GM21619 (cell line): ENCODE measurements around the gene HTRA2.
"Not testable (repeated sequence)": the region's sequence is repeated elsewhere in the genome, so short reads cannot be mapped to it uniquely, and the experiment has no call there.

Experiments
- ATAC-seq: cut with Tn5 transposase; IDR thresholded peaks from one replicate; pipeline ENCODE4 v1.9.1; 2021; ENCODE audit not compliant: unreplicated experiment

The HTRA2 gene

DNA sequence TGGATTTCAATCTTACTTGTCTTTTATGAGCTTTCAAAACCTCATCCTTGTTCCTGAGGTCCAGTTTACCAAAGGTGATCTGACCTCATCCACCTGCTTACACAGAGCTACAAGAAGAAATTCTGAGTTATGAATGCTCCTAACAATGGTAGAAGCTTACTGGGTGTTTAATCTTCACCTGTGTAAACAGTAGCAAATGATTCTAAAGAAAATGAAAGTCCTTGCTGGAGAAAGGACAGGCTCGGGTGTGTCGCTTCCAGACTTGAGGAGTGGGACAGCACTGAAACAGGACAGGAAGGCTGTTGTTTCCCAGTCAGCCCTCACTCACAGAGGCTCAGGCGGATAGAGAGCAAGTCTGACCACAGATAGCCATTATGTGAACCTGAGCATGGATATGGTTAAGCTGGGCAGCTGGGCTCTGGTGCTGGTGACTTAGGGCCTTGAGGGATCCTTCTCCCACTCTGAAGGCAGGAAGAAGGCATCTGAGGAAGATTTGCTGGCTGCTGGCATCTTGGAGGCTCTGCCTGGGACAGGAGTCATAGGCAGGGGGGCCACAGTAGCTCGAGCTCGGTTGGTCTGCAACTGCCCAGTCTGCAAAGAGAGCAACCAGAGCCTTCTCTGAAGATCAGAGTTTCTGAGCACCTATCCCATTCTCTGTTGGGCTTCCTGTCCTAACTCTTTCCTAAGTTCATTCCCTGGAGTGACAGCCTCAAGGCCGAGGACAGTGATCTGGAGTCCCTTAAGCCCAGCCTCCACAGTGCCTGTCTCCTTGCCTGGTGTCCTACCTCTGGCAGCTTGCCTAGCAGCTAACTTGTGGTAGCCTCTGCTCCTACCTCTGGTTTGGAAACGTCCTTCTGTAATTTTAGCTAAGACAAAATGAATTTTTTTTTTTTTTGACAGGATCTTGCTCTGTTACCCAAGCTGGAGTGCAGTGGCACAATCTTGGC lies 28.8 kb downstream of the HTRA2 start:
- no peak for ATAC-seq

DNA sequence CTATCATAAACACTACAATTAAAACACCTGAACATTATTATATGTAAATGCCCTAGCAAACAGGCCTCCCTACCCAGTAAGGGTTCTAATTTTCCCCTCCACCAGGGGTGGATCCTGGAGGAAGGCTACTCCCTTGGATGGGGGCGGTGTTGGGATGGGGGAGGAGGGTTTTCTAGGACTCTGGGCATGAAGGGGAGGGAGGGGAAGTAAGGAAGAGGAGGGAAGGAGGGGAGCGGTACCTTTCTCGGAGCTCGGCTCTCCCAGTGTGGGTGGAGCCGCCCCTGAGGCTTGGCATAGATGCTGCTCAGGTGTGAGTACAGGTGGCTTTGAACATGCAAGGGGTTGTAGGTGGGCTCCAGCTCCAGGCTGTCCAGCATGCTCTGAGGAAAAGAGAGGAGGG lies 30.2 kb downstream of the HTRA2 start:
- ATAC-seq = no peak

DNA sequence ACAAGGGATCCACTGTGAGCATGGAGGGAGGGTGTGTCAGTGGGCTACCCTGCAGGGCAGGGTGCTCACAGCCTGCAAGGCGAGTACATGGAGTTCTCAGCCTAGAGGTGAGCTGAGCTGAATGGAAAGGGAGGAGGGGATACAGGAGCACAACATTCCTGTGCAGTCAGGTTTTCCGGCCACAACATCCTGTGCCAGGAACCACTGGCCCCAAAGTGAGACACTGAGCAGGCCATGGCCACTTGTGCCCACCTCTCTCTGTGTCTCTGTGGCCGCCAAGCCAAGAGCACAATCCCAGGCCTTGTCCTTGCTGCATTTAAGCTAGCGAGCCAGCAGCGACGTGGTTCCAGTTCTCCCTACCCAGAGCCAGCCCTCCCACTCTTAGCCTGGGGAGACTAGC lies 30.9 kb downstream of the HTRA2 start:
- no peak for ATAC-seq

DNA sequence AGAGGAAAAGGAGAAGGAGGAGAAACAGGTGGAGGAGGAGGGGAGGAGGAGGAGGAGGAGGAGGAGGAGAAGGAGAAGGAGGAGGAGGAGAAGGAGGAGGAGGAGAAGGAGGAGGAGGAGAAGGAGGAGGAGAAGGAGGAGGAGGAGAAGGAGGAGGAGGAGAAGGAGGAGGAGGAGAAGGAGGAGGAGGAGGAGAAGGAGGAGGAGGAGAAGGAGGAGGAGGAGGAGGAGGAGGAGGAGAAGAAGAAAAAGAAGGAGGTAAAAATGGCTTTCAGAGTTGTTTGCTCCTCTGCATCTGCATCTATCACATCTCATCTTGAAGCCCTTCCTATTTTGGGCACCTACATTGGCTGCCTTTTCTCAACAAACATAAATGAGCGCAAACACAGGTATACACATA lies 31.3 kb downstream of the HTRA2 start:
- ATAC-seq = not testable (repeated sequence)

DNA sequence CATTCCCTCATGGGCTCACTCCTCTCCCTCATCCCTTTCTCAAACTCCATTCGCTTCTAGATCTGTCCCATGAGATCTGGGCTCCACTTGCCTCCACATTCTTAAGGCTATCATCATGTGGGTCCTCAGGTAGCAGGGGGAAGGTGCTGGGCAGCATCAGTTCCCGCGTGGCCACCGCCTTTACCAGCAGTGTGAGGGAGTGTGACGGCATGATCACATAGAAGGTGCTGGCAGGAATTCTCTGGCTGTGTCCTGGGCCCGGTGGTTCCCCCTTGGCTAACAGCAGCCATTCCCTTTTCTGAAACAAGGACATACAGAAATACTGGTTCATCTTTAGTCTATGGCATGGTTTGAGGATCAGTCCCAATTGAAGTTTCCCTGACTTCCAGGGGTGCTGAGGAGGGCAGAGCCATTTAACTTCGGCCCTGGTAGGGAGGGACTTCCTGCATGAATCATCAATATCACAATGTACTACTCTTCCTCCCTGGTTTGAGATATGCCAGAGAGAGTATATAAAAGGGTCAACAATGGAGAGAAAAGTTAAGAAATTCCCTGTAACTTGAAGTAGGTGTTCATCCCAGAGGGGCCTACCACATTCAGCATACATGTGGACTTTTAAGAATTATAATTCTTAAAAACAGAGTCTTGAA lies 32.5 kb downstream of the HTRA2 start:
- no peak for ATAC-seq

DNA sequence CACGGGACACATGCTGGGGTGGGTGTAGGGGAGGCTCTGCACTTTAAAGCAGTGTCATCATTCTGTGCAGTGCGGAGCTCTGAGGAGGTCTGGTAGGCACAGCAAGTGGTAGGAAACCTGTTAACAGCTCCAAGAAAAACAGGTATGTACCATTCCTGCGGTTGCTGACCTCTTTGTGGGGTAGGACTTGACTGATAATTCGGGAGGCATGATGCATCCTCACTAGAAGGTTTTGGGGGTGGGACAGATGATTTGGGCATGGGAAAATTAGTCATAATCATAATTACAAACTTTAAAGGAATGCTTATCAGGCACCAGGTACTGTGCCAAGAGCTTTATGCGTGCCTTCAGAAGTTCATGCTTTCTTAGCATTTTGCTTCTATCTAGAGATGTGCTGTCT lies 34.5 kb downstream of the HTRA2 start:
- no peak for ATAC-seq

DNA sequence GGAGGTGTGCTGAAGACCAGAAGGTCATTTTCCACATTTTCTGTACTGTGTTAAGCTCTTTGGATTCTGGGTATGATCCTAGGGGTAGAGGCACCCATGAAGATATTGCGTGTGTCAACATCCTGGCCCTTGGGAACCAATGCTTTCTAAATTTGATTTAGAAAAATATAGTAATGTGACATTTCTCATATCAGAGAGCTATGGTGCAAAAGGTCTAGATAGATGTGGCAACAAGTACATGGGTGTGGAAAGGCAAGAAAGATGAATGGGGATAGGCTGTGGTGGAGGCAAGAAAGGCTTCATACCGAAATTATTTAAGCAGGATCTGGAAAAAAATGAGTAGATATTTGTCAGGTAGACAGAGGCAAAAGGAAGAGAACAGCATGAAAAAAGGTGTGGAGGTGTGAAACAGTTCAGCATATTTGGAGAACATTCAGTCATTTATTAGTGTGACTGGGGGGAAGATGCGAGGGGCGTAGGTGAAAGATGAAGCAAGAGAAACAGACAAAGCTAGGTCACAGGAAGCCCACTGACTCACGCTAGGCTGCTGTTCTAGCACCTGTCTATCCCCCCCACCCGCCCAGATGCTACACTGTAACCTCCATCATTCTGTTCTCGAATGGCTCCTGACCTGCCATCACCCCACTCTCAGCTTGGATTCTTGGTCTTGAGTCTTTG lies 36.5 kb downstream of the HTRA2 start:
- ATAC-seq = no peak

DNA sequence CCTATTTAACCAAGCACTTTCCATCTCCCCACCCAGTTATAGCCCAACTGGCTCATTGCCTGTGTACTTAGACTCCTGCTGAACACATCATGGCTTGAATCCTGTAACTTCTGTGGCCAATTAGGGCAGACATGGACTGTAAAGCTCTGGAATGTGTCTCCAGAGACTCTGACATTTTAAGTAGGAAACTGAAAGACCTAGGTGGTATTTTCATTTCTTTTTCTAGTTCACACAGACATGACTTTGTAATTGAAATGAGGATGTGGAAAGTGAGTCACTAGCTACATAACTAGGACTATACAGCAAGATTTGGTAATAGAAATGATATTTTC lies 37.0 kb downstream of the HTRA2 start:
- no peak for ATAC-seq

DNA sequence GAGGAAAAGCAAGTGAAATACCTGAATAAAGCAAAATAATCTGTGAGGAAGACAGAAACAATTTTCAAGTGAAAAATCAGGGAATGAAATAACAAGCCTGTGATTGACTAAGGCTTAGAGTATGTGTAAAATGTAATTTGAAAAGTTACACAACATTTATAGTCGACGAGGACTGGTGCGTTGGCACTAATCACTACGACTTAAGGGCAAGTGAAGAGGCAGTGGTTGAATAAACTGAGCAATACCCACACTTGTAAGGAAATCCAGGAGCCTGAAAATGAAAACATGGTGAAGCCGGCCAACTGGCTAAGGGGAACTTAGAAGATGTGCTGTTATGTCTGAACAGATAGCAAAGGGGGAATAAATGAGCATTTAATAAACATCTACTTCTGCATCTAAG lies 38.1 kb downstream of the HTRA2 start:
- no peak for ATAC-seq

DNA sequence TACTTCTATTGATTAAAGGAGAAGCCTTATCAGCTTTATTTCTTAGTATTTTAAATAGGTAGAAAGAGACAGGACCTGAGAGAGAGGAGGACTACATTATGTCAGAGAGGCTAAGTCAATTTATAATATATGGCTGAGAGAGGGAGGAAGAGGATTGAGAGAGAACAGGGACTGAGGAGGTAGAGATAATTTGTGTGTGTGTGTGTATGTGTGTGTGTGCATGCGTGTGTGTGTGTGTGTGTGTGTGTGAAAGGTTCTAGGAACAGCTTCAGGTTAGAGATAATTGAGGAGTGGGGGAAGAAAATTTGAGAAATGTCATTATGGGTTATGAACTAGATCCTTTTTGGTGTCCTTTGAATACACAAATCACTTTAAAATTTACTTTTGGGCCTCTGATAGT lies 40.0 kb downstream of the HTRA2 start:
- ATAC-seq = no peak

DNA sequence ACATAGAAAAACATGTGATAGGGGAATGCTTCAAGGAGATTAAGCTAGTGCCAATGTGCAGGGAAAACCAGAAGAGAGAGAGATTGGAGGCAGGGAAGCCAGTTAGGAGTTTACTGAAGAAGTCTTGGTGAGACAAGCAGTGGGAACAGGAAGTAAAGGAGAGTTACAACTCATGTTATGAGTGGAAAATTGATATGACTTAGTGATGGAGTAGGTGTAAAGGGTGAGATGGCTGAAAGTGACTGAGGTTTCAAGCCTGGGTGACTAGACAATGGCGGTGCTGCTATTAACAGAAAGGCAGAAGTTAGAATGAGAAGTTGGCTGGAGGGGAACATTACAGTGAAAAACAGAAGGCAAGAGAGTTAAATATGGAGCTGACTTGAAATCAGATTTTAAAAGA lies 41.3 kb downstream of the HTRA2 start:
- ATAC-seq = peak; percentile 65

DNA sequence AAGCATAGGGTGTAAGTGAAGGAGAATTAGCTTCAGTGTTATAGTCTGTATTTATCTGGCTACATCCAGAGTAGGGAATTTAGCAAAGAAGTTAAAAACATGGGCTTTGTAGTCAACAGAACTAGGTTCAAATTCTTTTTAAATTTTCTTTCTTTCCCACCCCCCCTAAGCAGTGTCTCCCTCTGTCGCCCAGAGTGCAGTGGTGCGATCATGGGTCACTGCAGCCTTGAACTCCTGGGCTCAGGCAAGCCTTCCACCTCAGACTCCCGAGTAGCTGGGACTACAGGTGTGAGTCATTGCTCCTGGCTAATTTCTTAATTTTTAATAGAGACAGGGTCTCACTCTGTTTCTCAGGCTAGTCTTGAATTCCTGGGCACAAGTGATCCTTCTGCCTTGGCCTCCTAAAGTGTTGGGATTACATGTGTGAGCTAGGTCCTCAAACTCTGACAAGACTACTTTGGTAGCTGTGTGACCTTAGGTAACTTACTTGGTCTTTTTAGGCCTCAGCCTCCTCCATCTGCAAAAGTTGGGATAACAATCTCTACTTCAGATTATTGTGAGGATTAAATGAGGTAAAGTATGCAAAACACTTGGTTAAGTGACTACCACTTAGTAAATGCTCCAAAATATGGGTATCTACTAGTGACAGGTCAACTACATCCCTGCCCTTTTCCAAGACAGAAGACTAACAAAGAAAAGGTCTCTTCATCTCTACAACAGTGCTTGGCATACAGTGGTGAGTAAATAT lies 42.6 kb downstream of the HTRA2 start:
- no peak for ATAC-seq

DNA sequence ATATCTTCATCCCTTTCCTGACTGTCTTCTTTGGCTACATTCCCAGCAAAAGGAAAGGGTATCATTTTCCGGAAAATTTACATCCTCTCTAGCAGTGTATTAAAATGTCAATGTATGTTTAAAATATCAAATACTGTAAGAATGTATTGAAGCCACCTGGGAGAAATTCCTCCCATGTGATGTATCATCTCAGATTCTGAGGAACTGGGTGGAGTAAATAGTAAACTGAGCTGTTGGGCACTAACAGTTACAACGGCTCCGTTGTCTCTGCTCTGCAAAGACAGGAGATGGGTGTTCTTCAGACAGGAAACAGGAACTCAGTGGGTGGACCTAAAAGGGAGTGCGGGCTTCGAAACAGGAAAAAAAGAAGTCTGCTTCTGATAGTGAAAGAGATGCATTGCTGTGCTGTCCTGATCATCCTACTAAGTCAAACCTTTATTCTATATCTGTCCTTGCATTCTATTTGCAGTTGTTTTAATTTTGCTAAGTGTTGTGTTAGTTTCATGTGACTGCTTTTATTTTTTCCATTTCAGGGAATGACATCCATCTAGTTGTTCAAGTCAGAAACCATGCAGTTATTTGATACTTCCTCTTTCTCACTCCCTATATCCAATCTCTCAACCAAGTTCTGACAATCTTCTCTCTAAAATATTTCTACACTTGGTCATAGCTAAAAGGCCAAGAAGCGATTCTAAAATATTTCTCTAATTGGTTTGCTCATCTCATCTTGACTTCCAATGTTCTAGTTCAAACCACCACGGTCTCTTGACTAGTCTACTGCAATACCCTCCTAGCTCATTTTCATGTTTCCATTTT lies 44.2 kb downstream of the HTRA2 start:
- peak; percentile 51 for ATAC-seq

DNA sequence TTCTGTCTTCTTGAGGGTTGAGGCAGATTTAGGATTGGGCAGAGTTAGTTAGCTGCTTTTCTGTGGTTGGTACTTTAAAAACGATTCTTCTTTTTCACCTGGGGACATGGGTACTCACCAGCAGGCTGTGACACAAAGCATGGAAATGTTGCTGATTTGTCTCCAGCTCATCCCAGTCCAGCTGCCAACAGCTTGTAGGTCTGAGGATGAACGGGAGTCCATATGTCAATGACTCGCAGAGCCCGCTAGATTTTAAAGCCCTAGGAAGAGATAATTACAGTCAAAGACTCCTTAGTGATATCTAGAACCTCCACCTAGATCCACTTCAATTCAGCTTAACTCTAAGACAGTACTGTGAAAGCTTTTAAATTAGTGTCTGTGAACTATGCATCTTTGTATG lies 45.6 kb downstream of the HTRA2 start:
- ATAC-seq = no peak

DNA sequence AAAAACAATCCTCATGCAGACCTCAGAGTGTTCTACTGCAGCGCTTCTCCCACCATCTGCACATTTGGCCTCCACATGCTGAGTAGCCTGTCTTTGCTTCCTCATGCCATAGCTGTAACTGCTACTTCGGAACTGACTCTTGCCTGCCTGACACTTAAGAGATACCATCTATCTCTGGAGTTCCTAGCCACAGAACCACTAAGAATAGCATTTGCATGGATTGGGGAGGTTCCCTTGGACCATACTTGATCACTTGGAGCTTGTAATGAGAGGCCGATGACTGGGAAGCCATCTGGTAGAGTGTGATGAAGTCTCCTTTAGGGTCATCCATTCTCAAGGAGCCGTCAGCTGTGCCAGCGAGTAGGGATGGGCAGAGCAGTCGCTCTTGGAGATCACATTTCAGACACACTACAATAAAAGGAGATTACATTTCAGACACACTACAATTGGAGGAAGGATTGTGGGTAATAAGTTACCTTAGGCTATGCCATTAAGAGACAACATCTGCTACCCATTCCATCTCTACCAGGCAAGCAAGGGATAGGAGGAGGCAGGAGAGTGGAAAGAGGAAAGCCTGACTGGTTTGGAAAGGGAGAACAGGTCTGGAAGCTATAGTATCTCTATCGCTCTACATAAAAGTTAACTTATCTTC lies 46.6 kb downstream of the HTRA2 start:
- ATAC-seq = no peak

DNA sequence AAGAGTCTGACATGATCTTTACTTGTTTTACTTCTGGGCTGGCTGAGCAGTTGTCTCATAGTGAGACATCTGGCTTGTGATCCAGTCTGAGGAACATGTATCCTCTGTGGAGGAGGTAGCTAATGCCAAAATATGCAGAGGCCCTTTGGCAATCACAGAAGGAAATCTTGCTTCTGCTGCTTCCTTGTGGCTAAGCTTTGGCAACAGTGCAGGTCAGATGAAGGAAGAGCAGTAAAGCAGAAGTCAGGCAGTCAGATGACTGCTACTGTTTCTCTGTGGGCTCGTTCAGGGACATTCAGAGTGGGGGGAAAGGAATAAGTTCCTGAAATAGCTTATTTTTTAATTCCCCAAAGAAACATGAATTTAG lies 47.1 kb downstream of the HTRA2 start:
- no peak for ATAC-seq

DNA sequence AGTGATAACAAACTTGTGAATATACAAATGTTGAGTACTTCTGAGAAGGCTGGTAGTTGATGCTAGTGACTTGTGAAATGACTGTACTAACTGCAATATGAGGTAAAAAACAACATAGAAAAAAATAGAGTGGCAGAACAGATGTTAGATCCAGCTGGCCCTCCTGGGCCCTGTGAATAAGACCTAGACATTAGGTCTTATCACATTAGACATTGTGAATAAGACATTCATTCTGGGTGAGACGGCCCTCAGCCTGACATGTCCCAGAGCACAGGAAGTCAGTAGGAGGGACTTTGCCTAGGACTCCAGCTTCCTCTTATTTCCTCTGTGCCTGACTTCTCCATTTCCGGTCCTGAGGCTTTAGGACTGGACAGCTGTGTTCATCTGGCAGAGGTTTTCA lies 47.7 kb downstream of the HTRA2 start:
- ATAC-seq = peak; percentile 38

DNA sequence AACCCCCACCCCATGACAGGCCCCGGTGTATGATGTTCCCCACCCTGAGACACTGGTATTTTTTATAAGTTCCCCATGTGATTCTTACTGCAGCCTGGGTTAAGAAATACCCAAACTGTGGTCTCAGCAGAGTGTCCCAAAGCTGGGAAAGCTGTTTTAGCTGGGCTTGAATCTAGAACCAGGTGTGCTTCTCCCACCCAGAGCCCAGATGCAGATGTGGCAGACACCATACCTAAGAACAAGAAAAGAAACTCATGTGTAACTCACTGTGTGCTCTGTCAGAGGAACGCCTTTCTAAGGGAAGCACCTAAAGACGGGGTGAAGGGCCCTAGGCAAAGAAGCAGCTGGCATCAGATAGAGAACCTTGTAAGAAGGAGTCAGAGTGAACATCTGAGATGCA lies 48.7 kb downstream of the HTRA2 start:
- ATAC-seq = peak; percentile 39

DNA sequence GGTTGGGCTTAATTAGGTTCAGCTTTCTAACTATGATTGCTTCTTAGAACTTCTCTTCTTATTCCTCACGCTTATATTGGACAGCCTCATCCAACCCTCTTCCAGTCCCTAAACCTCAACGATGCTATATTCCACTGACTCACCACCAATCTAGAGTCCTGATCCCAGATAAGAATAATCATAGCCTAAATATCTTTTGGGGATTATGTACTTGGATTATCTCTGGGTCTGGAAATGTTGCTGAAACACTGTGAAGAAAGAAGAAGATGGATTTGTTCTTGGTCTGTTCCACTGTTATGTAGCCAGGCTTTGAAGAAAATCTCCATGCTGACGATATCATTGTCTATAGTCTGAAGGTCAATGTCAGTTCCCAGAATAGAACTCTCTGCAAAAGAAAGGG lies 51.7 kb downstream of the HTRA2 start:
- ATAC-seq = no peak

DNA sequence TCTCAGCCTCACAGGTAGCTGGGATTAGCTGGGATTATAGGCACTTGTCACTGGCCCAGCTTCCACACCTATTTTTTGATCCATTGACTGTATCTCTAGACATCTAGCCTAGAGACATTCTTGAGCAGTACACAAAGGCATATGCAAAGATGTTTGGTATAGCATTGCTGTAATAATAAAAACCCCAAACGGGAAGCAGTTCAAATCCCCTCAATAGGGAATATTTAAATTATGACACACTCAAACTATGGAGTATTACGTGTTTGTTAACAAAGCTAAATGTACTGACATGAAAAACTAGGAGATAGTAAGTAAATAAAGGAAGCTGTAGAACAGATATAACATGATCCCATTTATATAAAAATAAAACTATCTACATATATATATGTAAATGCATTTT lies 52.5 kb downstream of the HTRA2 start:
- no peak for ATAC-seq
